GM19372 (cell line): ENCODE results near the gene MYH13.
"Not testable (repeated sequence)": the region's sequence is repeated elsewhere in the genome, so short reads cannot be mapped to it uniquely, and the experiment has no call there.

Source experiments
- ATAC-seq: cut with Tn5 transposase; IDR thresholded peaks from one replicate; pipeline ENCODE4 v1.9.1; 2021; ENCODE audit warnings: mild to moderate bottlenecking, low read depth, moderate library complexity; ENCODE audit not compliant: unreplicated experiment

Gene MYH13

GRCh38 chr17:10306585-10306984 is 66.2 kb downstream of the MYH13 start:
- no peak for ATAC-seq

GRCh38 chr17:10305398-10305797 is 67.4 kb downstream of the MYH13 start:
- no peak for ATAC-seq

GRCh38 chr17:10304758-10305300 is 68.0 kb downstream of the MYH13 start:
- ATAC-seq: no peak

- ATAC-seq: no peak
Measured at GRCh38 chr17:10297691-10298090, 75.1 kb downstream of the MYH13 start.

GRCh38 chr17:10295728-10296343 is 77.0 kb downstream of the MYH13 start:
- peak; percentile 48 for ATAC-seq

- peak; percentile 58 for ATAC-seq
Measured at GRCh38 chr17:10294180-10294579, 78.6 kb downstream of the MYH13 start.

- ATAC-seq: peak; percentile 50
Measured at GRCh38 chr17:10292057-10292937, 80.5 kb downstream of the MYH13 start.

- not testable (repeated sequence) for ATAC-seq
Measured at GRCh38 chr17:10291576-10291975, 81.2 kb downstream of the MYH13 start.

GRCh38 chr17:10290041-10290440 is 82.8 kb downstream of the MYH13 start:
- ATAC-seq: no peak

- no peak for ATAC-seq
Measured at GRCh38 chr17:10286324-10286723, 86.5 kb downstream of the MYH13 start.

GRCh38 chr17:10285896-10286295 is 86.9 kb downstream of the MYH13 start:
- ATAC-seq: no peak

GRCh38 chr17:10280068-10280467 is 92.7 kb downstream of the MYH13 start:
- no peak for ATAC-seq

- no peak for ATAC-seq
Measured at GRCh38 chr17:10278218-10278617, 94.6 kb downstream of the MYH13 start.

GRCh38 chr17:10276436-10276835 is 96.4 kb downstream of the MYH13 start:
- ATAC-seq: no peak

GRCh38 chr17:10275418-10275817 is 97.4 kb downstream of the MYH13 start:
- ATAC-seq: no peak

GRCh38 chr17:10271106-10271562 is 101.7 kb downstream of the MYH13 start:
- ATAC-seq: no peak

GRCh38 chr17:10270258-10270657 is 102.5 kb downstream of the MYH13 start:
- no peak for ATAC-seq

- no peak for ATAC-seq
Measured at GRCh38 chr17:10268005-10268404, 104.8 kb downstream of the MYH13 start.

- ATAC-seq: no peak
Measured at GRCh38 chr17:10266296-10266876, 106.4 kb downstream of the MYH13 start.

GRCh38 chr17:10265100-10265810 is 107.6 kb downstream of the MYH13 start:
- ATAC-seq: no peak

GRCh38 chr17:10264051-10264450 is 108.8 kb downstream of the MYH13 start:
- ATAC-seq: no peak
